Endothelial cell of umbilical vein (primary cell): ENCODE data around the gene DLEC1.

Source experiments
- CTCF ChIP-seq, 2 donors: IDR thresholded peaks; 1 replicate in 1 of 2; 2 replicates in 1 of 2; pipeline ENCODE4 v1.5.1; 2011; ENCODE audit warnings: low read length in 2 of 2, mild to moderate bottlenecking in 2 of 2, moderate library complexity in 2 of 2, control low read depth in 1 of 2, inconsistent platforms in 1 of 2, low read depth in 1 of 2; ENCODE audit not compliant: insufficient read depth in 1 of 2; ENCODE audit errors: extremely low read depth in 1 of 2
- POLR2A ChIP-seq: IDR thresholded peaks from 2 replicates; pipeline ENCODE4 v1.6.1; 2012; ENCODE audit warnings: low read depth, mild to moderate bottlenecking, control low read depth, low read length
- TF ChIP-seq, protein P1 (sequence below): IDR thresholded peaks from 2 replicates; pipeline ENCODE4 v1.6.1; 2011; ENCODE audit not compliant: insufficient read depth, insufficient read length

- TF ChIP-seq CTCF (IDR thresholded peaks at IDR 0.05; ENCODE audit: extremely low read depth in 1 of 2, insufficient read depth in 1 of 2, low read depth in 1 of 2, low read length in 2 of 2) (no peak), POLR2A (no peak)
- TF ChIP-seq, protein P1, sequence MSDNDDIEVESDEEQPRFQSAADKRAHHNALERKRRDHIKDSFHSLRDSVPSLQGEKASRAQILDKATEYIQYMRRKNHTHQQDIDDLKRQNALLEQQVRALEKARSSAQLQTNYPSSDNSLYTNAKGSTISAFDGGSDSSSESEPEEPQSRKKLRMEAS = no peak
Observed at GRCh38 chr3:38167591-38167990, 128.6 kb downstream of the DLEC1 start.
